GM18907 (cell line): ENCODE measurements around the gene GUCA2A.

Experiments used
- ATAC-seq: cut with Tn5 transposase; IDR thresholded peaks from one replicate; pipeline ENCODE4 v1.9.1; 2021; ENCODE audit warnings: mild to moderate bottlenecking, moderate library complexity; ENCODE audit not compliant: unreplicated experiment

Gene GUCA2A

DNA sequence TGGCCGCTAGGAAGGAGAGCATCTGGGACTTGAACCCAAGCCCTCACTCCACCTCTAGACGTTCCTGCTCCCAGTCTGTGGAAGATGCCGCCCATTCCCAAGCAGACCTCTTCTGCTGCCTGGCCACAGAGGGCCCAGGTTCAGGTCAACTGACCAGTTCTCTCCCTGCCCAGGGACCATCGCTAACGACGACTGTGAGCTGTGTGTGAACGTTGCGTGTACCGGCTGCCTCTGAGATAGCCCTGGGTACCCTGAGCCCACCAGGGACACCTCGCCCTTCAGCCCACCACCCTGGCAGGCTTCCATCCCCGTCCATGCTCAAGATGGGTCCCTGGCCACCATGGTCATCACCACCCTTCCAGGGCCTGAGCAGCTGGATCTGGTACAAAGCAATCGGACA, 9.2 kb downstream of the GUCA2A start:
- ATAC-seq, result no peak

DNA sequence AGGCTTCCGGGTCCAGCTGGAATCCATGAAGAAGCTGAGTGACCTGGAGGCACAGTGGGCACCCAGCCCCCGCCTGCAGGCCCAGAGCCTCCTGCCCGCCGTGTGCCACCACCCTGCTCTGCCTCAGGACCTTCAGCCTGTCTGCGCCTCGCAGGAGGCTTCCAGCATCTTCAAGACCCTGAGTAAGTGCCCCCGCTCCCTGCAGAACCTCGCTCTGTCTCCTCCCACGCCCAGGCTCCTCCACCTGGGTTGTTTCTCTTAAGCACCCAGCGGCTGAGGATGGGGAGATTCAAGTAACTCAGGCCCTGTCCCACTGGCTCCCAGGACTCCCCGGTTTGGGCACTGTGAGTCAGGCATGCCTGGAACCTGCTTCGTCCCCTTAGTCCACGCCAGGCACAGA, 9.9 kb downstream of the GUCA2A start:
- no peak for ATAC-seq

DNA sequence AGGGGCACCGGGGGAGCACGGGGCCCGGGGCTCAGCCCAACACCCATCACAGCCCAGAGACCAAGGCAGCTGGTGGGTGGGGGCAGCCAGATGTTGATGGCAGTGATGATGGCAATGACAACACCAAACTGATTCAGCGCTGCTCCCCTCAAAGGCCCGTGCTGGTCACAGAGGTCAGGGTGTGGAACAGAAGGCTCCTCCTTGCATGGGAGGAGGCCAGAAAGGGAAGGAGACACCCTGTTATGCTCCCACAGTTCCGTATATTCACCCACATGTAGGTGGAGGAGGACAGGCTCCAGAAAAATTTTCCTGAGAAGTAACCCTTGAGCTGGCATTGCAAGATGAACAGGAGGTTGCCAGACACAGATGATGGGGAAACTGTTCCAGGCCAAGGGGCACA, 10.9 kb downstream of the GUCA2A start:
- ATAC-seq, result no peak

DNA sequence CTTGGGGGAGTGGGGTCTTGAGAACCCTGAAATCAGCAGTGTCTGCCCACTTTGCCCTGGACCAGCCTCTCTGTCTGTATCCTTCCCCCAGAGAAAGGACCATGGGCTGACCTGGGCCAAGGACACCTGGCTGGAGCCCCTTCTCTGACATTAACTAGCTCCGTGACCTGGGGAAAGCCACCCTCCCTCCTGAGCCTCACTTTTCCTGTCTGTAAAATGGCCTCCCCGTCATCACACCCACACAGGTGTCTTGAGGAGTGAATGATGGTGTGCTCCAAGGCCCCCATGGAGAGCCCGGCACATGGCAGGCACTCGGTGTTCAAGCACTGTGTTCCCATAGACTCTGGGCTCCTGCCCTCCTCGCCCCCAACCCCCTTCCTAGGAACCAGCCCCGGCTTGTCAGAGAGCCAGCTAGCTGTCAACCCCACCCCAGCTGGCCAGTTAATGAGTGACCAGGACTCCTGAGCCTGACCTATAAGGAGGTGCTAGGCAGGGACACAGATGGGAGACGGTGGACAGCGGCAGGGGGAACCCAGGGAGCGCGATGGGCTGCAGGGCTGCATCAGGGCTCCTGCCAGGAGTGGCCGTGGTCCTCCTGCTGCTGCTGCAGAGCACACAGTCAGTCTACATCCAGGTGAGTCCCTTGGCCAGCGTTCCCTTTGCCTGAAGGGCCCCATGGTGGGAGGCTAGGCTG, 11.5 kb downstream of the GUCA2A start, which contains the start of gene GUCA2B:
Gene GUCA2B (plus strand): TSS at position 504 of the 694 bp plus-strand sequence. CDS start 41 bp downstream, at position 545.
- no peak for ATAC-seq

DNA sequence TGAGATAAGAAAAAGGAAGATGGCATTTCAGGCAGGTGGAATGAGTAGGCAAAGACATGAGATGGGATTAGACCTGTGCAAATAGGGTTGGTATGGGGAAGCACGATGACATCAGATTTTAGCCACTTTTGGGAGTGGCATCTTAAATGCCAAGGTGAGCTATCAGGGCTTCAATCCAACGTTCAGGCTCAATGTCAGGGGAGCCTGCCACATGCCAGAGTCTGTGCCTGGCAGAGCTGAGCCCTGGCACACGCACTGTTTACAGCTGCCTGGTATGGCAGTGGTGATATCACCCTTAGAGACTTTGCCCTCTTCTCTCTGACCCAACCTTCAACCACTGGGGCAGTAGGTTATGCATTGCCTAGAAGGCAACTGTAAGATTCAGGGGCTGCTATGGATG, 12.4 kb downstream of the GUCA2A start:
- ATAC-seq, result no peak

DNA sequence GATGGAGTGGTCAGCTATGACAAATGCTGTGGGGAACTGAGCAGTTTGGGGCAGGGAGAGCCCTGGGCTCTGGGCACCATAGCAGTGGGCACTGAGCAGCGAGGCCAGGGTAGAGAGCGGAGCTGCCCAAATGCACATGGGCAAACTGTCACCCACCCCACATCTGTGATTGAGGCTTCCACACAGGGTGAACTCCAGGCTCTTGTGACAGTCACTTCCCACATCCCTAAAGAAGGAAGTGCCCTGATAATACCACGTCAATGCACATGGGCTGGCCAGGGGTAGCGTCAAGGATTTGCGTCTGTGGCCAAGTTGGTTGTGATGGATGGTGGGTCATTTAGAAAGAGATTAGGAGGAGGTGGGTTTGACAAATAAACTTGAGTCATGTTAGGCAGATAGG, 13.9 kb downstream of the GUCA2A start:
- ATAC-seq, result no peak

DNA sequence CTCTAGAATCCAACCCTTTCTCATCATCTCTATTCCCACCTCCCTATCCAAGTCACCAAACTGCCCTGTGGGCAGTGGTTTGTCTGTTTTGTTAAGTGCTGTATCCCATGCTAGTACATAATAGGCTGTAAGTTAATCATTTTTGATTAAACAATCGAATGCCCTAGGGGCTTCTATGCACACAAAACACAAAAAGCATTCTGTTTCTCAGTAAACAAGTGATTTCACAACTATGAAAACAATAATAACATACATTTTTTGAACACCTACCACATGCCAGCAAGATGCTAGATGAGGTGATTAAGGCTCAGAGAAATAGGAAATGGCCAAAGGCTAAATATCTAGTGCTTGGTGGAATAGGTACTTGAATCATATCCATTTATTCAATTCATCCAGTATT, 16.4 kb downstream of the GUCA2A start:
- no peak for ATAC-seq

DNA sequence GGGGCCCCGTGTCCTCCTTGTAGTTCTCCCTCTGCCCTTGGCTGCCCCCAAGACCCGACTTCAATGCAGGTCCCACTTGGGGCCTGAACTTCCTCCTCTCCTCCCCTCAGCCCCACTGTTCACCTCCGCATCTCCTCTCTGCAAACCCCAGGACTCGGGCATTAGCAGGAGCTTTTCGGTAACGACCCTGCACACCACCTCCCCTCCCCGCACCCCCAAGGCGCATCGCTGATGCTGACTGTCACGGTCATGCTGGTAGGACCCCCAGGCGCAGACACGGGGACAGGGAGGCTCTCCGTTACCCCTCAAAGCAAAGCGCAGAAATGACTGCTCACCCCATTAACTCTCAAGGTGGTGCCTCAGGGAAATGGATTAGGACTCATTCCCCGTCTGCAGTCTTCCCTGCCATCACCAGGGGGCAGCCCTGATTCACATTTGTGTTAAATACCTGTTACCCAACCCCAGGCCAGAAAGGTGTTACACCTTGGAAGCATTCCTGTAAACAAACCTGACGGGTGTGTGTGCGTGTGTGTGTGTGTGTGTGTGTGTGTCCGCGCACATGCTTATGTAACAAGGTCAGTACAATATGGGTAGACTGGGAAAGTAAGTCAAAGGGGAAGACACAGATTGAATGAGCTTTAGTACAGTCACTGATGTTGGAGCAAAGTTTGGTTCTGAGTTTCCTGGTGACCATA, 17.8 kb downstream of the GUCA2A start:
- no peak for ATAC-seq

DNA sequence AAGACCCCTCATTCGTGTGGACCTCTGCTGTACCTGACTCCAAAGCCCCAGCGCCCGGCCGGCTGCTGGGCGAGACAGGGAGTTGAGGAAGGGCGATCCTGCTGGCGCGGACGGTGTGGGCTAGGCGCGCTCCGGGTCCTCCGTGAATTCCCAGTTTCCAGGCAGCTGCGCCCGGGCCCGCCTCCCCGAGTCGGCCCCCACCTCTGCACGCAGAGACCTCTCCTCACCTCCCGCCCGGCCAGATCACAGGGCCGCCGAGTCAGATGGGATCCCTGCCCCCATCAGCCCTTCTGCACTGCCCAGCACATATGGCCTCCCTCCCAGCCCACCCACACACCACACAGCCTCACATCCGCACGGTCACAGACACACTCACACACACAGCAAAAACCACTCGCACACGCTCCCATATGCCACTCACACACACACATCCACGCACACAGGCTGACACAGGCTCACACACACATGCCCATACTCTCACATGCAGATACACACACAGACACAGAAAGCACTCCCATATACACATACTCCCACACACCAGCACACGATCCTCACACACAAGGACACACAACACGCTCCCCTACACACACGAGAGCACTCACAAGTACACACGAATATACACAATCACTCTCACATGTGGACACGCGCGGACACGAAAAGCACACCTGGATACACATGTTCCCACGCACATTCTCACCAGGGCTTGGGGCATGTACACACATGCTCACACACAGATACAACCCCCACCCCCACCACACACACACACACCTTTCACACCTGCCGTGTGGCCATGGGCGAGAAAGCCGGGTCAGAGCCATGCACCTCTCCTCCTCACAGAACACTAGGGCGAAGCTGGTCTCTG, 18.6 kb downstream of the GUCA2A start:
- no peak for ATAC-seq

DNA sequence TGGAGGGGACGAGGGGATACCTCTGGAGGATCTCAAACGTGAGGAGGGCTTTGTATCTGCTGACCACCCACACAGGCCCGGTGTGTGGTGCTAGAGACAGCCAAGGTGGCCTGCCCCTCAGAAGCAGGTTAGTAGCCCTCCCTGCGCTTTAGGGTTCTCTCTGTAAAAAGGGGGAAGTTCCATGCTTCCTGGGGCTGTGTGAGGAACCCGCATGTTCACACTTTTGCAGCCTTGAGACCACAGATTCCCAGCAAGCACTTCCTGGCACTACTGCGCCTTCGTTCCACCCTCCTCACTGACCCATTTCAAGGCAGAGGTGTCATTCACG, 19.2 kb downstream of the GUCA2A start:
- ATAC-seq, result no peak

DNA sequence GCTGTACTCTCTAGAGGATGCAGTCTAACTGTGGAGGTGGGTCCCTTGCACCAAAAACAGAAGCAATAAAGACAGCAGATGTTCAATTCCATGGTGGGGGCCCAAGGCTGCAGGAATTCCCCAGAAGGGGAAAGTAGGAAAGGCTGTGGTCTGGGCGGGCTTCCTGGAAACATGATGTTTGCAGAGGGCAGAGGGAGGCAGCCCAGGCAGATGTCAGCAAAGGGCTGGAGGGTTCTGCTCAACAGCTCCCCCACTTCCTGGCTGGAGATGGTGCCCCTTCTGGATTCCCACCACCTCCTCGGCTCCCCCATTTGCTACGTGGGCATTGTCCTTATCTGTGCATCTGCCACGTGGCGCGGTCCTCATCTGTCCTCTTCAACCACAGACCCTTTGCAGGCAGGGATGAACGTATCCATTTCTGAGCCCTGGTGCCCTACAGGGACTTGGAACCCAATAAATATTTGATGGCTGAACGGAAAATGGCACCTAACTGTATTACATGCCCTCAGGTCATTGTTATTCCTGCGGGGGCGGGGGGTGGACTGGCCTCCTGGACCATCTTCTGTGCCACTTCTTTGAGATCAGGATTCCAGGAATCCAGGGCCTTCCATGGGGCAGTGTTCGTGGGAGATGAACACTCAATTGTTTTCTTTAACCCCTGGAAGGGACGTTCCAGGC, 19.7 kb downstream of the GUCA2A start:
- ATAC-seq, result no peak

DNA sequence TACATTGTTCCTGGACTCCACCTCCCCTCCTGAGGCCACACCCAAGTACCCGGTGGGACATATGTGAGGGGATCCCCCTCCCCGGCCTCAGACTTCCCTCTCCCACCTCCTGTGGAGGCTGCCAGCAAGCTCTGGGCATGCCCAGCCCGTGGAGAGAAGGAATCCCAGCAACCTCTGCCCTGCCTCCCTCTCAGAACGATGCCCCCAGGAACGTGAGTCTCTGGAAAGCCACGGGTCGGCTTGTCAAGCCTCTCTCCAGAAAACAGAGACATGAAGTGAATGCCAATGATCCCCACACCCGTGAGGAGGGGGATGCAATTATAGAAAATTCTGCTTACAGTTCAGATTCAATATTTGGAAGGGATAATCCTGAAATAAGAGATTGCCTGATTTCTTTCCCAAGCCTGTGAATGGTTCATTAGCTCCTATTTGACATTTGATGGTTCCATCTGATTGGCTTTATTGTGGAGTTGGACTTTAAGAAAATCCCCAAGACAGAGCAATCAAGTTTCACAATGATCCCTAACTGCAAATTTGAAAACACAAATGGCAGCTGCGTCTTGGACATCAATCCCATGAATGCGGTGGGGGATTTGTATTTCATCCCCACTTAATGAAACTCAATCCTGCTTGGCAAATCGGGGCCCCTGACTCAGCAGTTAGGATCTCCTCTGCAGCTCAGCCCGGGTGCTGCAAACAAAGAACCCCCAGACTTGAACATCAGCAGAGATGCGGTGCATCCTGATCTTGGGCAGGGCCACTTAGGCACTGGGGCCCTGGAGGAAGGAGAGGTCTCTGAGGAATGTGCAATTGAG, 20.4 kb downstream of the GUCA2A start:
- ATAC-seq, result no peak

DNA sequence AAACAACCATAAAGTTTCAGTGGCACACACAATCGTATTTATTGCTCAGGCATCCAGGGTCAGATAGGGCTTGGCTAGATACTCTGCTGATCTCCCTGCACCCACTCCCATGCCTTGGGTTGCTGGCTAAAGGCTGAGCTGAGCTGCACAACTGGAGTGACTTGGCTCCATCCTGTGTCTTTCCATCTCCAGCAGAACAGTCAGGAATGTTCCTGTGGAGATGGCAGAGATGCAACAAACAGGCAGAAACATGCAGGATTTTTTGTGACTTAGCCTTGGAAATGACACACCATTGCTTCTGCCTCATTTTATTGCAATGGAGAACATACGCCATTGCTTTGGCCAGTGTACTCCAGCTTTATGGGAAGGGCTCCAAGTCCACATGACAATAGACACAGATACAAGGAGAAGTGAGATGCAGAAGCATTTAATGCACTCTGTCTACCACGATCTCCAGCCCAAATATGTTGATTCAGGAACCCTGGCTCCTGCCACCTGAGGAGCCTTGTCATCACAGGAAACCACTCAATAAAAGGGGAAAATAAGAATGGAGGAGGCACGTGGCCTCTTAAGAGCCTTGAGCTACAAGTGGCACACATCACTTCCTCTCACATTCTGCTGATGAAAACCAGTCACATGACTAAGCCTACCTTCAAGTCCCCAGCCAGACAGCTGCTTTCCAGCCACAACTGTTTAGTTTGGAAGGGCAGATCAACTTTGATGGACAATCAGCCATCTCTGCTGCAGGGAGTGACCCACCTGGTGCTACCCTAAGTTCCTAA, 21.5 kb downstream of the GUCA2A start:
- ATAC-seq, result no peak

DNA sequence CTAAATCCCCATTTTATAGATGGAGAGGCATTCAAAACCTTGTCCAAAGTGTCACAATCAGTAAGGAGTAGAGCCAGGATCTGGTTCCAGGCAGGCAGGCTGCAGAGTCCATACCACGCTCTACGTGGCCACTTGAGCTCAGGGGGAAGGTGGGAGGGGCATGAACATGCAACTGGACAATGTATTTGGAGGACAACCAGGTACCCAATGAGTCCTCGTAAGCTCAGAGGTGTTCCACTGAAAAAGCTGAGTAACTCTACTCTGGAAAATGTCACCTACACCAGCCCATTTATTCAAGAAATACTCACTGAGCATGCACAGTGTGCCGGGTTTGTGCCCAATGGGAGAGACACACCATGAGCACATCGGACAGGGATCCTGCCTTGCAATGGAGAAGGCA, 22.6 kb downstream of the GUCA2A start:
- ATAC-seq, result no peak

DNA sequence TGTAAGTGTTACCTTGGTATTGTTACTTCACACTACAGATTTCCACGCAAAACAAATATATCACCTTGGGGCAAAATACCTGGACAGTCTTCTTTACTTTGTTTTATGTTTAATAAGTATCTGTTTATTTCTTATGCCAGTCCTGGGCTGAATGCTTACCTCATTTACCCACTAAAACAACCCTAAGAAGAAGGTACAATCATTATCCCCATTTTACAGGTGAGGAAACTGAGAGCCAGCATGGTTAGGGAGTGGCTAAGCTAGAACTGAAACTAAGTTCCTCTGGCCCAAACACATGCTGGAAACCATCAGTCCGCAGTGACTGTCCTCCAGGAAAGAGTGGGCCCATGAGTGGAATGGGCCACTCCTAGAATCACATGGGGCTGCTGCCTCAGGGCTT, 24.4 kb downstream of the GUCA2A start:
- no peak for ATAC-seq

DNA sequence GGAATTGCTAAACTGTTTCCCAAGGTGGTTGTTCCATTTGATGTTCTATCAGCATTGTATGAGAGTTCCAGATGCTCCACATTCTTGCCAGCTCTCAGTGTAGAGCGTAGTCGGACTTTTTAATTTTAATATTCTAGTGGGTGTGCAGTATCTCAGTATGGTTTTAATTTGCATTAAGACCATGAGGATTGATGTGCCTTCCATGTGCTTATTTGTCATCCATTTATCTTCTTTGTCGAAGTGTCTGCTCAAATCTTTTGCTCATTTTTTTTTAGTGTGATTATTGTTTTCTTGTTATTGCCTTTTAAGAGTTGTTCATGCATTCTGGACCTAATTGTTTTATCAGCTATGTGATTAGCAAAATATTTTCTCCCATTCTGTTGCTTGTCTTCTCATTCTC, 25.1 kb downstream of the GUCA2A start:
- ATAC-seq, result no peak

DNA sequence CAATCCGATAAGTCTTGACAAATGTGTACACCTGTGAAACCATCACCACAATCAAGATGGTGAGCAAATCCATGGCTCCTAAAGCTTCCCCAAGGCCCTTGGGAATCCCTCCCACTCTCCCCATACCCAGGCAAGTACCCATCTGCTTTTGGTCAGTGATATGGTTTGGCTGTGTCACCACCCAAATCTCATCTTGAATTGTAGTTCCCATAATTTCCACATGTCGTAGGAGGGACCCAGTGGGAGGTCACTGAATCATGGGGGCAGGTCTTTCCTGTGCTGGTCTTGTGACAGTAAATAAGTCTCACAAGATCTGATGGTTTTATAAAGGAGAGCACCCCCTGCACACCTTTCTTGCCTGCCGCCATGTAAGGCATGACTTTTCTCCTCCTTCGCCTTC, 26.0 kb downstream of the GUCA2A start:
- no peak for ATAC-seq

DNA sequence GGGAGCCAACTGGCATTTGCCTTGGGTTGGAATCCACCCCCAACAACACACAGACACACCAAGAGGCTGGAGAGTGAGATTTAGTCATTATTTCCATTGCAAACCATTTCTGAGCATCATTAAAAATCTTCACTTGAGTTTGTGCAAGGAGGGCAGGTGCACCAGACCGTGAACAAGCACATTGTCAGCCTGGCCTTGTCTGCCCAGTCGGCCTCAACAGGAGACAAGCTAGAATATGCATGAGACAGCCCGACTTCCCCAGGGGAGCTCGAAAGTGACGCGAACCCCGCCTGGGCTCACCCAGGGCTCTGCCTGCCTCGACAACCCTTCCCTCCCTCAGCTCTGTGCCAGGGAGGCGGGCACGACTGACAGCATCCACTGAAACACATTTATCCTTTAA, 26.8 kb downstream of the GUCA2A start:
- no peak for ATAC-seq

DNA sequence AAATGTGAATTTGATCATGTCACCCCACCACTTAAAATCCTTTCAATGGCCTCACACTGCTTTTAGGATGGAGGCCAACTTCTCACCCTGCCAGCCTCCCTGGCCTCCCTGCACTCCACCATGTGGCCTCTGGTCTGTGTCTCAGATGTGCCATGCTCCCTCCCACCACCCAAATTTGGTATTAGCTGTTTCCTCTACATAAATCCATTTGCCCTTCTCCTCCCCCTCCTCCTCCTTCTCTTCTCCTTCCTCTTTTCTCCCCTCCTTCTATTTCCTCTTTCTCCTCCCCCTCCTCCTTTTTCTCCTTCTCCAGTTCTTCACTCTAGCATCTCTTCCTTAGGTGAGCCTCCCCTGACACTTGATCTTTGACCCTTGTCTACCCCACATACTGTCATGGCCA, 28.1 kb downstream of the GUCA2A start:
- ATAC-seq, result no peak

DNA sequence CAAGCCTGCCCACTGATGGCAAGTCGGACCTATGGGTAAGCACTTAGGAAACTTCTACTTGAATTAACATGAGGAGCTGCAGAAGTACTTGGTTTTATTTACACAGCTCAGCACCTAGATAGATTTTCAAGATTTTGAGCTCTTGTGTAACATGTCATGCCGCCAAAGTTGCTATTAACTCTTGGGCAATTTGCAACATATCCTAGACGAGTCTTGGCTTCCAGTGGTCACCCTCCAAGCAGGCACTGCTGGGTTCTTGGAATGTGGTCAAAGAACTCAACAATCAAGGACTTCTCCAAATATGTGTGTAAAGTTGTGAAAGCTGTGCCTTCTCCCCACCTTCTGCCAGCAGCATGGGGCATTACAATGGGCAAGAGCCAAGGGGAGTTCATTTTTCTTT, 29.1 kb downstream of the GUCA2A start:
- ATAC-seq, result no peak
